Caco-2 (cell line): ENCODE measurements around the gene EVX2. TPM values are rescaled to one million over a fixed set of nuclear protein-coding genes. Genes with fewer than 3 reads are reported as not detected.

ENCODE experiments used
- Bru-seq: library from RNA; stranded (reverse); fragments of 400-500 nt; gene quantifications from one replicate; lab custom pipeline; 2021; lab: Mats Ljungman, UMichigan
- BruChase-seq, 2 experiments: library from RNA; stranded (reverse); fragments of 400-500 nt; gene quantifications; one replicate each; lab custom pipeline; 2021; lab: Mats Ljungman, UMichigan
- BruUV-seq: library from RNA; stranded (reverse); fragments of 400-500 nt; replicated peaks from 2 replicates; lab custom pipeline; 2021; lab: Mats Ljungman, UMichigan
- CTCF ChIA-PET: fragments of 300-600 bp; sonication (Branson Sonifier 250); formaldehyde crosslinking; loops from one replicate; lab custom pipeline; 2022; ENCODE audit warnings: antibody characterized with exemption; lab: Charles Lee
- POLR2A ChIA-PET: fragments of 300-600 bp; sonication (Branson Sonifier 250); formaldehyde crosslinking; loops from one replicate; lab custom pipeline; 2022; ENCODE audit warnings: antibody characterized with exemption; lab: Charles Lee
- DNase-seq, 2 experiments: peaks; one replicate each; pipeline versions ENCODE4 v3.0.0 to v3.0.0-alpha.2; 2020 to 2022
- H3K27me3 ChIP-seq: replicated peaks from 2 replicates; pipeline ENCODE4 v1.6.0; 2011; ENCODE audit warnings: low read length; ENCODE audit not compliant: control insufficient read depth, insufficient read depth
- H3K36me3 ChIP-seq: 2 replicates; pipeline ENCODE4 v1.5.1; 2011; ENCODE audit warnings: low read length; ENCODE audit not compliant: control insufficient read depth, insufficient read depth
- H3K4me1 ChIP-seq: fragments of 250-450 bp; sonication (Bioruptor Pico); 2 replicates; pipeline ENCODE4 v1.5.1; 2020; ENCODE audit warnings: mild to moderate bottlenecking
- H3K4me3 ChIP-seq: 2 replicates; pipeline ENCODE4 v1.5.1; 2011; ENCODE audit warnings: low read depth, mild to moderate bottlenecking, control low read depth, low read length
- H3K9me3 ChIP-seq: fragments of 250-450 bp; sonication (Bioruptor Pico); 2 replicates; pipeline ENCODE4 v1.5.1; 2020; ENCODE audit warnings: mild to moderate bottlenecking, moderate library complexity
- H3K27ac Mint-ChIP-seq: one replicate; pipeline ENCODE4 v1.8.0; 2022; ENCODE audit warnings: mixed read lengths; ENCODE audit not compliant: unreplicated experiment
- H3K27me3 Mint-ChIP-seq: one replicate; pipeline ENCODE4 v1.8.0; 2022; ENCODE audit warnings: mixed read lengths; ENCODE audit not compliant: insufficient read depth, unreplicated experiment
- H3K36me3 Mint-ChIP-seq: one replicate; pipeline ENCODE4 v1.8.0; 2022; ENCODE audit warnings: mild to moderate bottlenecking, mixed read lengths; ENCODE audit not compliant: insufficient read depth, unreplicated experiment
- H3K4me1 Mint-ChIP-seq: one replicate; pipeline ENCODE4 v1.8.0; 2022; ENCODE audit warnings: low read depth, mixed read lengths; ENCODE audit not compliant: unreplicated experiment
- H3K4me3 Mint-ChIP-seq: one replicate; pipeline ENCODE4 v1.8.0; 2022; ENCODE audit warnings: mild to moderate bottlenecking, moderate library complexity, mixed read lengths; ENCODE audit not compliant: unreplicated experiment
- H3K9me3 Mint-ChIP-seq: one replicate; pipeline ENCODE4 v1.8.0; 2022; ENCODE audit warnings: mixed read lengths; ENCODE audit not compliant: unreplicated experiment
- intact Hi-C: fragments of 100-400 bp; cut with micrococcal nuclease; formaldehyde crosslinking; loops from one replicate; pipeline ENCODE4 v1.10.0; 2022; ENCODE audit not compliant: unreplicated experiment
- long read RNA-seq: library from polyadenylated mRNA; stranded (forward); transcript quantifications from one replicate; pipeline ENCODE4 v2.0.0, GENCODE V29; 2022
- total RNA-seq: library from RNA; stranded (reverse); gene quantifications from 2 replicates; pipeline ENCODE4 v1.2.3, GENCODE V29; 2022
- TF ChIP-seq, protein P1 (sequence below), 2 experiments: fragments of 200-600 bp in 1 of 2; IDR thresholded peaks; 1 replicate in 1 of 2; 2 replicates in 1 of 2; pipeline versions ENCODE4 v1.5.1 to v1.8.0; 2011 to 2022; ENCODE audit warnings: antibody characterized with exemption in 1 of 2, control low read depth in 1 of 2, inconsistent platforms in 1 of 2, low read depth in 1 of 2, low read length in 1 of 2, mild to moderate bottlenecking in 1 of 2, moderate library complexity in 1 of 2; ENCODE audit not compliant: insufficient read depth in 1 of 2, severe bottlenecking in 1 of 2, unreplicated experiment in 1 of 2

The EVX2 gene
- total RNA-seq, result 0.07 TPM in 1 of 2 replicates, not detected in the other
- percentile 10 among the genes with signal in this experiment for Bru-seq, nascent RNA
- not detected for BruChase-seq, experiment 1, labeled RNA remaining after a 2-hour chase
- BruChase-seq, experiment 2, labeled RNA remaining after a 6-hour chase, result not detected
- long read RNA-seq, result 0 reads

DNA sequence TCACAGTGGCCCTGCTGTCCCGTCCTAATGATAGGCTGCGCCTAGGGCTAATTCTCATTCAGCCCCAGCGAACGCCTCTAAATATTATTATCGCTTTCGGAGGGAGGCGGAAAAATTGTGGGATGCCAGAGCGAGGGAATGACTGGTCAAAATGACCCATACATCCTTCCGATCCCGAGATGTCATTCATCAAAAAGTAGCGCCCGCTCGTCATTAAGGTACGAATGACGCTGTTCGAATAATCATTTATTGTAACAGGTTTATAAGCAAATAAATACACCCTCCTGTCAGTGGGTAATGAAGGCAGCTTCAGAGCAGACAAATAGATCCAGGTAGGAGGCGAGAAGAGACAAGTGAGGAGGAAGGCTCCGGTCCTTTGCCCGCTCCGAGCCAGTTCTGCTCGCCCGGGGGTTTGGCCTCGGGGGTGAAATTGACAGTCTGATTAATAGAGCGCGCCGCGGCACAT is at the start of gene EVX2:
TSS of gene EVX2 (minus strand) at position 167 of the 466 bp plus-strand sequence. CDS start 186 bp downstream, outside the sequence.
- no TSS peak for BruUV-seq
- Mint-ChIP-seq H3K36me3 (peaks cover 5% of the 10 kb centered on the region), H3K4me1 (peaks cover 19% of the 10 kb centered on the region), H3K27ac (no peak within 1 kb of the TSS), H3K27me3 (peaks cover 58% of the 10 kb centered on the region), H3K9me3 (no peaks in the 10 kb centered on the region), H3K4me3 (peak within 1 kb of the TSS; percentile 64)
- H3K4me1 ChIP-seq, result peaks cover 19% of the 10 kb centered on the region; the same call in 1 of the 2 replicates
- POLR2A ChIA-PET, result no interaction called here
- intact Hi-C loops, result loop anchor here (2.0 to 10.0 kb wide), 2 partner anchors 119 to 199 kb away; no protein-coding TSS in a partner anchor
- H3K36me3 ChIP-seq, result no peaks in the 10 kb centered on the region
- no peak for DNase-seq
- TF ChIP-seq, protein P1, sequence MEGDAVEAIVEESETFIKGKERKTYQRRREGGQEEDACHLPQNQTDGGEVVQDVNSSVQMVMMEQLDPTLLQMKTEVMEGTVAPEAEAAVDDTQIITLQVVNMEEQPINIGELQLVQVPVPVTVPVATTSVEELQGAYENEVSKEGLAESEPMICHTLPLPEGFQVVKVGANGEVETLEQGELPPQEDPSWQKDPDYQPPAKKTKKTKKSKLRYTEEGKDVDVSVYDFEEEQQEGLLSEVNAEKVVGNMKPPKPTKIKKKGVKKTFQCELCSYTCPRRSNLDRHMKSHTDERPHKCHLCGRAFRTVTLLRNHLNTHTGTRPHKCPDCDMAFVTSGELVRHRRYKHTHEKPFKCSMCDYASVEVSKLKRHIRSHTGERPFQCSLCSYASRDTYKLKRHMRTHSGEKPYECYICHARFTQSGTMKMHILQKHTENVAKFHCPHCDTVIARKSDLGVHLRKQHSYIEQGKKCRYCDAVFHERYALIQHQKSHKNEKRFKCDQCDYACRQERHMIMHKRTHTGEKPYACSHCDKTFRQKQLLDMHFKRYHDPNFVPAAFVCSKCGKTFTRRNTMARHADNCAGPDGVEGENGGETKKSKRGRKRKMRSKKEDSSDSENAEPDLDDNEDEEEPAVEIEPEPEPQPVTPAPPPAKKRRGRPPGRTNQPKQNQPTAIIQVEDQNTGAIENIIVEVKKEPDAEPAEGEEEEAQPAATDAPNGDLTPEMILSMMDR (IDR thresholded peaks at IDR 0.05; ENCODE audit: insufficient read depth in 1 of 2, low read depth in 1 of 2, low read length in 1 of 2, severe bottlenecking in 1 of 2, unreplicated experiment in 1 of 2), result no peak
- H3K4me3 ChIP-seq, result 0 out of 2 replicates have a peak within 1 kb of the TSS, but pooled peaks have one; percentile 1
- H3K9me3 ChIP-seq, result peaks cover 15% of the 10 kb centered on the region
- peaks cover 21% of the 10 kb centered on the region for H3K27me3 ChIP-seq
- CTCF ChIA-PET, result no interaction called here

DNA sequence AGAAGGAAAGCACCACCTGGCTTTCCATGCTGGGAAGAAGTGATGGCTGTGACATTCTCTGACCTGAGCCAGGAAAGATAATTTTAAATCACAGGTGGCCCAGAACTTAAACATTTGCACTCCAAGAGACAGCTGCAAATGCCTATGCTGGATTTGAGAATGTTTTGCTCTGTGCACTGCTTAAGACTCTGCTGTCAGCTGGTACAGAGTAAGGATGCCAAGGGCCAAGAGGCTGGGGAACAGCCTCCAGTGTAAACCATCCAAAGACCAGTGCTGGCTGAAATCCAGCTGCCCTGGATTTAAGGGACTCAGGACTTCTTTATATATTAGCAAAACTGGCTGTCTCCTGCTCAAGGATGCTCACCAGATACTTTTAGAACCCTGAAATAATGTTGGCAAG is 49.6 kb upstream of the EVX2 start:
- H3K27me3 ChIP-seq, result peaks cover 16% of the 10 kb centered on the region
- peaks cover 57% of the 10 kb centered on the region for H3K27me3 Mint-ChIP-seq
- CTCF ChIA-PET, result no interaction called here

More for the DNA sequence above, 49.6 kb upstream of the EVX2 start:
- Mint-ChIP-seq H3K27ac (no peak overlapping the region), H3K36me3 (no peaks in the 10 kb centered on the region), H3K9me3 (no peaks in the 10 kb centered on the region), H3K4me1 (peaks cover 28% of the 10 kb centered on the region), H3K4me3 (no peak overlapping the region)
- TF ChIP-seq, protein P1 (IDR thresholded peaks at IDR 0.05; ENCODE audit: insufficient read depth in 1 of 2, low read depth in 1 of 2, low read length in 1 of 2, severe bottlenecking in 1 of 2, unreplicated experiment in 1 of 2), result no peak
- H3K36me3 ChIP-seq, result no peaks in the 10 kb centered on the region
- BruUV-seq, result no TSS peak
- intact Hi-C loops, result no loop called here
- POLR2A ChIA-PET, result no interaction called here
- peaks cover 25% of the 10 kb centered on the region for H3K4me1 ChIP-seq
- H3K4me3 ChIP-seq, result no peak overlapping the region
- DNase-seq, result no peak
- no peaks in the 10 kb centered on the region for H3K9me3 ChIP-seq
